Left ventricle myocardium inferior (tissue), 1 donor: ENCODE measurements around the gene ITGA6. TPM values are rescaled to one million over a fixed set of nuclear protein-coding genes. Genes with fewer than 3 reads are reported as not detected.

Source experiments
- DNase-seq: peaks from one replicate; pipeline ENCODE4 v3.0.0-alpha.2; 2020
- H3K27ac ChIP-seq: fragments of 200-600 bp; replicated peaks from 2 replicates; pipeline ENCODE4 v1.8.0; 2021
- H3K27me3 ChIP-seq: fragments of 200-600 bp; 2 replicates; pipeline ENCODE4 v1.8.0; 2021; ENCODE audit warnings: low read depth
- H3K36me3 ChIP-seq: fragments of 200-600 bp; 2 replicates; pipeline ENCODE4 v1.8.0; 2021
- H3K4me1 ChIP-seq: fragments of 200-600 bp; 2 replicates; pipeline ENCODE4 v1.8.0; 2021
- H3K4me3 ChIP-seq: fragments of 200-600 bp; 2 replicates; pipeline ENCODE4 v1.8.0; 2021; ENCODE audit warnings: mild to moderate bottlenecking, moderate library complexity
- H3K9me3 ChIP-seq: fragments of 200-600 bp; replicated peaks from 2 replicates; pipeline ENCODE4 v1.8.0; 2021
- intact Hi-C: fragments of 100-400 bp; cut with micrococcal nuclease; formaldehyde crosslinking; loops from one replicate; pipeline ENCODE4 v1.11.0; 2022
- total RNA-seq: library from RNA; stranded (reverse); fragmentation: NEBNext Ultra II Directional; extraction: Animal tissue kit (Norgen Biotek cat#: 25700); gene quantifications from one replicate; pipeline ENCODE4 v1.2.1, GENCODE V29; 2021
- TF ChIP-seq, protein P1 (sequence below): fragments of 200-600 bp; IDR thresholded peaks from 2 replicates; pipeline ENCODE4 v1.8.0; 2021; ENCODE audit warnings: antibody characterized with exemption, mild to moderate bottlenecking, borderline replicate concordance
- donor health status: DM: no; HTN: yes; CAD: no; lungs with severe emphysema.

ITGA6 gene
- total RNA-seq, 1 donor from 2014 or later: 42.0 TPM

DNA sequence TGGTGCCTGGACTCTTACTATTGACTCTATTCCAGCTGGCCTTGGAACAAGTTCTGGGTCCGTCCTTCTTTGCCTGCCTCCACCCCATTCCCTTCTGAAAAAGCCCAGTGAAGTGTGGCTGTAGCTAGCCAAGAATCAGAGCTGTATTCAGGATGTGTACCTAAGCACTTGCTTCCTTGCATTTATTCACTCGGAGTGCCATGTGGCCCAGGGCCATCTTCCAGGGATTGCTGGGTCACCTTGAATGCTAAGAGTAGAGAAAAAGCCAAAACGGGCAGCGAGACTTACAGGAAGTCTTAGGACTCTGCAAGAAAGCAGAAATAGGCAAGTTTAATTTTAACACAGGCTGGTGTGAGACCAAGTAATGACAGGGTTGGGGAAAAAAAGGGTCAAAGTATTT, 4.1 kb downstream of the ITGA6 start:
- peaks cover 96% of the 10 kb centered on the region for H3K4me1 ChIP-seq
- TF ChIP-seq, protein P1, sequence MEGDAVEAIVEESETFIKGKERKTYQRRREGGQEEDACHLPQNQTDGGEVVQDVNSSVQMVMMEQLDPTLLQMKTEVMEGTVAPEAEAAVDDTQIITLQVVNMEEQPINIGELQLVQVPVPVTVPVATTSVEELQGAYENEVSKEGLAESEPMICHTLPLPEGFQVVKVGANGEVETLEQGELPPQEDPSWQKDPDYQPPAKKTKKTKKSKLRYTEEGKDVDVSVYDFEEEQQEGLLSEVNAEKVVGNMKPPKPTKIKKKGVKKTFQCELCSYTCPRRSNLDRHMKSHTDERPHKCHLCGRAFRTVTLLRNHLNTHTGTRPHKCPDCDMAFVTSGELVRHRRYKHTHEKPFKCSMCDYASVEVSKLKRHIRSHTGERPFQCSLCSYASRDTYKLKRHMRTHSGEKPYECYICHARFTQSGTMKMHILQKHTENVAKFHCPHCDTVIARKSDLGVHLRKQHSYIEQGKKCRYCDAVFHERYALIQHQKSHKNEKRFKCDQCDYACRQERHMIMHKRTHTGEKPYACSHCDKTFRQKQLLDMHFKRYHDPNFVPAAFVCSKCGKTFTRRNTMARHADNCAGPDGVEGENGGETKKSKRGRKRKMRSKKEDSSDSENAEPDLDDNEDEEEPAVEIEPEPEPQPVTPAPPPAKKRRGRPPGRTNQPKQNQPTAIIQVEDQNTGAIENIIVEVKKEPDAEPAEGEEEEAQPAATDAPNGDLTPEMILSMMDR: no peak
- peak overlapping the region; percentile 90 for H3K27ac ChIP-seq
- H3K27me3 ChIP-seq: no peaks in the 10 kb centered on the region
- no peaks in the 10 kb centered on the region for H3K9me3 ChIP-seq
- H3K36me3 ChIP-seq: no peaks in the 10 kb centered on the region
- H3K4me3 ChIP-seq: peak overlapping the region; percentile 73
- intact Hi-C loops: no loop called here
- DNase-seq: peak; percentile 46

DNA sequence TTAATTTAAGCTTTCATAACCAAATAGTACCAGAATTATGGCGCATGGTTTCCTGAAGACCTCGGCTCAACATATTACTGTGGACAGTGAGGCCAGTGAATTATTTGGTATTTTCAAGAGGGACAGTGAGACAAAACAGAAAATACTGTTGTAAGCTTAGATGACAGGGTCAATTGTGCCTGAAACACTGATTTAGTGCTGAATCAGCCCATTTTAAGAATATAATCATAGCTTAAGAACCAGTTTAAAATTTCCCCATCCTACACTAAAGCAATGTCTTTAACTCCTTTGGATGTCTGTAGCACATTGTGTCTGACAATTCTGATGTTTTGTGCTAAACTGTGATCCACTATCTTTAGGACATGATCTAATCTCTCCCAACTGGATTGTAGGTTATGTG, 4.6 kb downstream of the ITGA6 start:
- TF ChIP-seq, protein P1: no peak
- H3K4me1 ChIP-seq: peaks cover 96% of the 10 kb centered on the region
- H3K27me3 ChIP-seq: no peaks in the 10 kb centered on the region
- H3K27ac ChIP-seq: peak overlapping the region; percentile 90
- no peaks in the 10 kb centered on the region for H3K9me3 ChIP-seq
- intact Hi-C loops: no loop called here
- no peak for DNase-seq
- peak overlapping the region; percentile 73 for H3K4me3 ChIP-seq
- no peaks in the 10 kb centered on the region for H3K36me3 ChIP-seq

DNA sequence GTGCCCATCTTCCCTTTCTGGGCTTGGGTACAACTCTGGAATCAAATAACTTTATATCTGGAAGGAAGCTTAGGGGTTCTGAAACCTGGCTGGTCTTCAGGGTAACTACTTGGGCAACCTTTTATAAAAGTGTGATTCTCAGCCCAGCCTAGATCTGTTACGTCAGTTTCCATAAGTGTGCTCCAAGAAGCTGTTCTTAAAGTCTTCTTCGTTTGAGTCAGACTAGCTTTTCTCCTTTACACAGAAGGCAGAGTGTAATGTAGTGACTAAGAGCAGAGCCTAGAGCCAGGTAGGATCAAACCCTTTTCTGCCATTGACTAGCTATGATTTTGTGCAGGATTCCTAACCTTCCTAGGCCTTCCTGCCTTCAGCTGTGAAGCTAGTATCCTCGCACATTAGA, 5.8 kb downstream of the ITGA6 start:
- TF ChIP-seq, protein P1: no peak
- H3K36me3 ChIP-seq: no peaks in the 10 kb centered on the region
- H3K9me3 ChIP-seq: no peaks in the 10 kb centered on the region
- DNase-seq: no peak
- peaks cover 99% of the 10 kb centered on the region for H3K4me1 ChIP-seq
- H3K27ac ChIP-seq: peak overlapping the region; percentile 90
- no peaks in the 10 kb centered on the region for H3K27me3 ChIP-seq
- intact Hi-C loops: no loop called here
- H3K4me3 ChIP-seq: peak overlapping the region; percentile 73

DNA sequence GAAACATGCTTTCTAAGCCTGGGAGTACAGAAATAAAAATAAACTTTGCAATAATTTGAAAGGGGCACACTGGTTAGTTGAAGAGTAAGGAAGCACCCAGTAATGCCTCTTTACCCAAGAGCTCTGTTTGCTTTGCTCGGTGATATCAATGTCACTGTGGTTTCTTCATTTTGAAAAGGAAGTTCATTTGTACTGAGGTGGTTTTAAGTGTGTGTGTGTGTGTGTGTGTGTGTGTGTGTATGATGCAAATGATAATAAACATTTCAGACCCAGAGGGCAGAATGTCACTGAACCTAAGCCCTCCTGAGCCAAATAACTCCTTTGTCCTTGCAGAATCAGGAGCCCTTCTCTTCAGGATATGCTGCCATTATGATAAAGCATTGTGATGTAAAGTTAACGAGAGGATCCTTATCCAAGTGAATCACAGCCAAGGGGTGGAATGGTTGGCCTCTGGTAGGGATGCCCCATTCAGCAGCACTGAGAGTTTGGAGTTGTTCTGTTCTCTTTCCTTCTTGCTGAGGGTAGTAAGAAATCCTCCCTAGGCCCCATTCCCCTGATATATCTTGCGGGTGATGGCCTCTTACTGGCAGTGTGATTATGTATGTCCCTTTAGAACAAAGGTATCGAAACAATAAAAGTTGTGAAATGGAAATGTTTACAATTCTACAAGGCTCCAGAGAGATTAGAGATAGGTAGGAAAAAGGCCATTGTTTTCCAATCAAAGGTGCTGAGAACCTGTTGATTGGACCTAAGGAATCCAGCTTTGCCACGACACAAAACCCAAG, 7.6 kb downstream of the ITGA6 start:
- H3K27me3 ChIP-seq: no peaks in the 10 kb centered on the region
- peak overlapping the region; percentile 33 for H3K27ac ChIP-seq
- H3K36me3 ChIP-seq: no peaks in the 10 kb centered on the region
- no peaks in the 10 kb centered on the region for H3K9me3 ChIP-seq
- intact Hi-C loops: no loop called here
- peaks cover 99% of the 10 kb centered on the region for H3K4me1 ChIP-seq
- DNase-seq: no peak
- TF ChIP-seq, protein P1: no peak
- no peak overlapping the region for H3K4me3 ChIP-seq

DNA sequence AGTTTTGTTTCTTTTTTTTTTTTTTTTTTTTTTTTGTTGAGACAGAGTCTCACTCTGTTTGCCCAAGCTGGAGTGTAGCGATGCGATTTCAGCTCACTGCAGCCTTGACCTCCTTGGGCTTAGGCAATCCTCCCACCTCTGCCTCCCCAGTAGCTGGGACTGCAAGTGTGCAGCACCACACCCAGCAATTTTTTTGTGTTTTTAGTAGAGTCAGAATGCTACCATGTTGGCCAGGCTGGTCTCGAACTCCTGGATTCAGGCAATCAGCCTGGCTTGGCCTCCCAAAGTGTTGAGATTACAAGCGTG, 8.2 kb downstream of the ITGA6 start:
- no peak for DNase-seq
- TF ChIP-seq, protein P1: no peak
- Histone ChIP-seq H3K36me3 (no peaks in the 10 kb centered on the region), H3K4me3 (no peak overlapping the region), H3K27me3 (no peaks in the 10 kb centered on the region), H3K4me1 (peaks cover 100% of the 10 kb centered on the region), H3K27ac (peak overlapping the region; percentile 41), H3K9me3 (no peaks in the 10 kb centered on the region)
- intact Hi-C loops: no loop called here
